H1 (cell line): ENCODE results near the gene METTL22. TPM values are rescaled to one million over a fixed set of nuclear protein-coding genes. Genes with fewer than 3 reads are reported as not detected.

Experiments
- BCL11A ChIP-seq, 2 experiments: IDR thresholded peaks; one replicate each; pipeline ENCODE4 v1.6.1; 2011; ENCODE audit warnings: low read depth in 2 of 2, low read length in 2 of 2, mild to moderate bottlenecking in 2 of 2
- BRCA1 ChIP-seq: IDR thresholded peaks from 2 replicates; pipeline ENCODE4 v1.6.1; 2012; ENCODE audit warnings: low read depth, low read length, improper control_type of control experiment
- CBX5 ChIP-seq: fragments of 300-800, 300-1000 bp; sonication (generic); IDR thresholded peaks from 2 replicates; pipeline ENCODE4 v1.7.1; 2016; ENCODE audit warnings: antibody characterized with exemption, low read length, low read depth
- CHD2 ChIP-seq: IDR thresholded peaks from 2 replicates; pipeline ENCODE4 v1.6.1; 2012; ENCODE audit warnings: low read length, improper control_type of control experiment
- CHD7 ChIP-seq: fragments of 300-600 bp; sonication (generic); IDR thresholded peaks from 2 replicates; pipeline ENCODE4 v1.7.1; 2012; ENCODE audit warnings: low read length, moderate library complexity, mild to moderate bottlenecking, inconsistent platforms; ENCODE audit not compliant: insufficient replicate concordance
- CTCF ChIP-seq, 3 experiments: IDR thresholded peaks; 1 replicate in 2 of 3; 2 replicates in 1 of 3; pipeline versions ENCODE4 v1.5.1 to v1.6.1; 2011; ENCODE audit warnings: low read length in 3 of 3, mild to moderate bottlenecking in 3 of 3, inconsistent platforms in 2 of 3, low read depth in 1 of 3, moderate library complexity in 1 of 3; ENCODE audit not compliant: insufficient read depth in 1 of 3; ENCODE audit errors: control extremely low read depth in 1 of 3
- EP300 ChIP-seq, 2 experiments: IDR thresholded peaks; 1 replicate in 1 of 2; 2 replicates in 1 of 2; pipeline ENCODE4 v1.6.1; 2011 to 2012; ENCODE audit warnings: low read depth in 2 of 2, low read length in 2 of 2, mild to moderate bottlenecking in 2 of 2, borderline replicate concordance in 1 of 2, inconsistent platforms in 1 of 2, moderate library complexity in 1 of 2
- MAX ChIP-seq: IDR thresholded peaks from 2 replicates; pipeline ENCODE4 v1.6.1; 2012; ENCODE audit warnings: inconsistent platforms
- NRF1 ChIP-seq: IDR thresholded peaks from 2 replicates; pipeline ENCODE4 v1.6.1; 2011; ENCODE audit warnings: mild to moderate bottlenecking, low read depth, low read length, improper control_type of control experiment
- polyA plus RNA-seq, 7 experiments: library from polyadenylated mRNA; depleted of rRNA in 3 of 7; stranded (reverse) in 5 of 7; unstranded in 2 of 7; fragments of >200 nt in 5 of 7; fragments of 200-250 nt in 2 of 7; gene quantifications; 1 replicate in 5 of 7; 2 replicates in 1 of 7; 4 replicates in 1 of 7; pipeline versions ENCODE4 v1.2.1 to v1.2.3, GENCODE V29; 2011 to 2013; ENCODE audit warnings: missing spikeins in 2 of 7, mixed read lengths in 2 of 7
- total RNA-seq: library from RNA; stranded (reverse); fragmentation: NEBNext Ultra II Directional; extraction: Animal tissue kit (Norgen Biotek cat#: 25700); gene quantifications from 2 replicates; pipeline ENCODE4 v1.2.1, GENCODE V29; 2021

METTL22 gene
- total and polyA plus RNA-seq, 2 of the 8 experiments (the other 6 are each of a cell fraction or from before 2014, with no cell fraction given), result 56.7 to 85.2 TPM

- TF ChIP-seq CHD7 (no peak), EP300 (IDR thresholded peaks at IDR 0.05; ENCODE audit: borderline replicate concordance in 1 of 2, low read depth in 2 of 2, low read length in 2 of 2) (no peak), CHD2 (no peak), BCL11A (IDR thresholded peaks at IDR 0.05; ENCODE audit: low read depth in 2 of 2, low read length in 2 of 2) (no peak), NRF1 (no peak), CBX5 (no peak), CTCF (IDR thresholded peaks at IDR 0.05; ENCODE audit: control extremely low read depth in 1 of 3, insufficient read depth in 1 of 3, low read depth in 1 of 3, low read length in 3 of 3) (no peak), BRCA1 (no peak), MAX (no peak)
These were observed 64.1 kb downstream of the METTL22 start (continued) for GRCh38 chr16:8685617-8686016.
